GM23248 (cell line): ENCODE measurements around the gene CDH7. TPM values are rescaled to one million over a fixed set of nuclear protein-coding genes. Genes with fewer than 3 reads are reported as not detected.

ENCODE experiments used
- DNase-seq: peaks from one replicate; pipeline ENCODE4 v3.0.0-alpha.2; 2015
- H2AFZ ChIP-seq: fragments of 200-600 bp; sonication (generic); 2 replicates; pipeline ENCODE4 v1.6.1; 2016; ENCODE audit warnings: antibody characterized with exemption
- H3F3A ChIP-seq: fragments of 200-600 bp; sonication (generic); 2 replicates; pipeline ENCODE4 v1.6.1; 2016; ENCODE audit warnings: mild to moderate bottlenecking, antibody characterized with exemption, mixed run types; ENCODE audit not compliant: insufficient read depth
- H3K27ac ChIP-seq: fragments of 200-600 bp; sonication (generic); 2 replicates; pipeline ENCODE4 v1.5.1; 2016; ENCODE audit warnings: mild to moderate bottlenecking
- H3K27me3 ChIP-seq: fragments of 200-600 bp; sonication (generic); replicated peaks from 2 replicates; pipeline ENCODE4 v1.6.1; 2016; ENCODE audit warnings: mild to moderate bottlenecking; ENCODE audit not compliant: insufficient read depth
- H3K36me3 ChIP-seq: fragments of 200-600 bp; sonication (generic); 2 replicates; pipeline ENCODE4 v1.6.1; 2016; ENCODE audit warnings: low read depth, mild to moderate bottlenecking
- H3K4me1 ChIP-seq: fragments of 200-600 bp; sonication (generic); 2 replicates; pipeline ENCODE4 v1.6.1; 2016; ENCODE audit warnings: mild to moderate bottlenecking; ENCODE audit not compliant: insufficient read depth
- H3K4me2 ChIP-seq: fragments of 200-600 bp; sonication (generic); one replicate; pipeline ENCODE4 v1.6.1; 2016; ENCODE audit warnings: mild to moderate bottlenecking; ENCODE audit not compliant: unreplicated experiment
- H3K4me3 ChIP-seq: fragments of 200-600 bp; sonication (generic); 2 replicates; pipeline ENCODE4 v1.5.1; 2016; ENCODE audit warnings: mild to moderate bottlenecking
- H3K79me2 ChIP-seq: fragments of 200-600 bp; sonication (generic); 2 replicates; pipeline ENCODE4 v1.6.1; 2016; ENCODE audit warnings: mild to moderate bottlenecking; ENCODE audit not compliant: insufficient read depth
- H3K9ac ChIP-seq: fragments of 200-600 bp; sonication (generic); 2 replicates; pipeline ENCODE4 v1.6.1; 2016; ENCODE audit warnings: mild to moderate bottlenecking
- H3K9me2 ChIP-seq: fragments of 200-600 bp; sonication (generic); 2 replicates; pipeline ENCODE4 v1.6.1; 2016; ENCODE audit warnings: mixed run types, mild to moderate bottlenecking, moderate library complexity; ENCODE audit not compliant: insufficient read depth
- H3K9me3 ChIP-seq: fragments of 200-600 bp; sonication (generic); one replicate; pipeline ENCODE4 v1.6.1; 2017; ENCODE audit warnings: low read depth
- H4K20me1 ChIP-seq: fragments of 200-600 bp; sonication (generic); 2 replicates; pipeline ENCODE4 v1.6.0; 2016; ENCODE audit not compliant: insufficient read depth
- EZH2 ChIP-seq: fragments of 200-600 bp; sonication (generic); IDR thresholded peaks from 2 replicates; pipeline ENCODE4 v1.6.1; 2018; ENCODE audit warnings: antibody characterized with exemption, mild to moderate bottlenecking; ENCODE audit not compliant: insufficient read depth, poor library complexity, severe bottlenecking
- EZH2phosphoT487 ChIP-seq: fragments of 200-600 bp; sonication (generic); IDR thresholded peaks from 2 replicates; pipeline ENCODE4 v1.6.1; 2018; ENCODE audit warnings: antibody characterized with exemption, moderate library complexity, mild to moderate bottlenecking, low read depth; ENCODE audit not compliant: insufficient read depth
- WGBS, 2 experiments: methylation state at CpG; one replicate each; pipeline ENCODE4 v1.1.6; 2015 to 2017; ENCODE audit warnings: low lambda C conversion rate in 2 of 2, low coverage in 1 of 2; ENCODE audit errors: missing lambda C conversion rate in 2 of 2; 5-methylcytosine and 5-hydroxymethylcytosine counted together
- in situ Hi-C: fragments of 300-500 bp; cut with MboI; formaldehyde crosslinking; loops from 2 replicates; pipeline ENCODE4 v1.15.0; 2020
- polyA plus RNA-seq: library from polyadenylated mRNA; unstranded; fragments of >200 nt; fragmentation: Nextera tagmentation; extraction: Ambion mirVana; gene quantifications from 2 replicates; pipeline ENCODE4 v1.2.1, GENCODE V29; 2016
- total RNA-seq: library from RNA; depleted of rRNA; stranded (reverse); fragments of >200 nt; shearing (Covaris generic); gene quantifications from 2 replicates; pipeline ENCODE4 v1.2.3, GENCODE V29; 2014

Gene CDH7
- total and polyA plus RNA-seq, 2 experiments from 2014 or later: not detected

DNA sequence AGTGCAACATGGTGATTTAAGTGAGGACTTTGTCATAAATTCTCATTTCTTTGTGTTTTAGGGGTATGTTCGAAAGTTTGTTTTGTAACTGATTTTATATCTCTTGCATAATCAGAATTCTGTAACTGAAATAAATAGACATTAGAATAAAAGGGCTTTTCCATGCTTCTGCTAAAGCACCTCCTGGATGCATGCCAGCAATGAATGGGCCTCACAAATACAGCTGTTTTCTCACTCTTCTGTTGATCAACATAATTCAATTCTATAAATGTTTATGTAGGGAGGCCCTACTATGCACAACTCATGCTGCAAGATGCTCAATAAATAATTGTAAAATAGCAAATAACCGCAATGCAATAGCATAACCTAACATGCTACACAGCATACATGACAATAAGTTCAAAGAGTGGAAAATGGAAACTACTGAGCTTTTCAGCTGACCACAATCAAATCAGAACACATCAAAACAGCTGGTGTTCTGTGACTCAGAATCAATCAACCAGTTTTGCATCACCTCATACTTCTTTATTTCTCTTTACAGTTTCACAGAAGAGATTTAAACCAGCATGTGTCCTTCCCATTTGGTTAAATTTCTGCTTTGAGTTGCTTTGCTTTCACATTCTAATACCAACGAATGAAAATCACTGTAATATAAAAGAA is 11.0 kb downstream of the CDH7 start:
- TF ChIP-seq EZH2: no peak
- no peak for TF ChIP-seq EZH2phosphoT487
- no peaks in the 10 kb centered on the region for H3K36me3 ChIP-seq
- no peaks in the 10 kb centered on the region for H3K4me1 ChIP-seq
- H2AFZ ChIP-seq: no peak overlapping the region
- no peak for DNase-seq
- no peaks in the 10 kb centered on the region for H4K20me1 ChIP-seq
- H3F3A ChIP-seq: no peaks in the 10 kb centered on the region
- no peaks in the 10 kb centered on the region for H3K9me3 ChIP-seq
- H3K9me2 ChIP-seq: no peaks in the 10 kb centered on the region
- 16 to 20% methylated on average over 3 of the region's 3 CpGs for WGBS, 2 experiments
- no peaks in the 10 kb centered on the region for H3K79me2 ChIP-seq
- no peak overlapping the region for H3K9ac ChIP-seq
- in situ Hi-C loops: no loop called here
- H3K27me3 ChIP-seq: no peaks in the 10 kb centered on the region
- H3K27ac ChIP-seq: no peak overlapping the region
- H3K4me2 ChIP-seq: no peak overlapping the region
- no peak overlapping the region for H3K4me3 ChIP-seq

DNA sequence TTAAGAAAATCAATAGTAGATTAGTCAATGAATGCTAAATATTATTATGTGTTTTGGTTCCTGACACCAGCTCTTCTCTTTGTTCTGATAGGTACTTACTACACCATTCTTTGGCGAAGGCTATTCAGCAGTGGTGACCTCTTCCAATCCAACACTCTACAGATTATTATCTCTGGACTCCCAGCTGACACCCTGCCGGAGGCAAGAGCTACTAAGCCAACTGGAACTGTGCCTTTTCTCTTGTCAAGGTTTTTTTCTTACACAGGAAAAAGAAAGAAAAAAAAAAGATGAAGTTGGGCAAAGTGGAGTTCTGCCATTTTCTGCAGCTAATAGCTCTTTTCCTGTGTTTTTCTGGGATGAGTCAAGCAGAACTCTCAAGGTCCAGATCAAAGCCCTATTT is 11.7 kb downstream of the CDH7 start:
- DNase-seq: no peak
- H3K4me3 ChIP-seq: no peak overlapping the region
- no peak overlapping the region for H2AFZ ChIP-seq
- 13 to 24% methylated on average over 2 of the region's 2 CpGs for whole genome bisulfite sequencing, 2 experiments
- H3K27ac ChIP-seq: no peak overlapping the region
- H3K27me3 ChIP-seq: no peaks in the 10 kb centered on the region
- H3F3A ChIP-seq: no peaks in the 10 kb centered on the region
- in situ Hi-C loops: no loop called here
- H4K20me1 ChIP-seq: no peaks in the 10 kb centered on the region
- no peak overlapping the region for H3K4me2 ChIP-seq
- H3K9me2 ChIP-seq: no peaks in the 10 kb centered on the region
- no peaks in the 10 kb centered on the region for H3K4me1 ChIP-seq
- no peaks in the 10 kb centered on the region for H3K9me3 ChIP-seq
- H3K9ac ChIP-seq: no peak overlapping the region
- H3K36me3 ChIP-seq: no peaks in the 10 kb centered on the region
- H3K79me2 ChIP-seq: no peaks in the 10 kb centered on the region
- no peak for TF ChIP-seq EZH2phosphoT487
- TF ChIP-seq EZH2: no peak

DNA sequence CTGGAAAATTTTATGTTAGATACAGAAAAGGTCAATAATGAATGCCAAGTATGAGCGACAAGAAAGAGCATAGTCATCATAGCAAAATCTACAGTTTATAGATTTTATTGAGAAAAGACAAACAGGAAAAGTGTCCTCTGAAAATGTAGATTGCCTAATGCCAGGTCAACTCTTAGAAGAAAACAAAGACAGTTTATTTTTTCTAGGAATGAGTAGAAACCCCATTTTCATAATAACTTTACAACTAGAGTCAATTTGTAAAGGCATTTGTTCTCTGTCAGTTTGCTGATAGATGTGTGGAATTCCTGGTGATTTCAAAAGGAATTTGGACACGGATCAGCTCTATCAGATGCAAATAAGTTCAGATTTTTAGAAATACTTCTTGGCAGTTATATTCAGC is 16.6 kb downstream of the CDH7 start:
- Histone ChIP-seq H3K4me3 (no peak overlapping the region), H2AFZ (no peak overlapping the region), H3K36me3 (no peaks in the 10 kb centered on the region), H3K79me2 (no peaks in the 10 kb centered on the region), H3K9ac (no peak overlapping the region), H3F3A (no peaks in the 10 kb centered on the region), H3K27me3 (no peaks in the 10 kb centered on the region), H3K4me1 (no peaks in the 10 kb centered on the region), H3K27ac (no peak overlapping the region), H4K20me1 (no peaks in the 10 kb centered on the region), H3K9me3 (no peaks in the 10 kb centered on the region), H3K4me2 (no peak overlapping the region), H3K9me2 (no peaks in the 10 kb centered on the region)
- 29 to 35% methylated on average over 2 of the region's 2 CpGs for WGBS, 2 experiments
- no peak for DNase-seq
- TF ChIP-seq EZH2 (no peak), EZH2phosphoT487 (no peak)
- in situ Hi-C loops: no loop called here

DNA sequence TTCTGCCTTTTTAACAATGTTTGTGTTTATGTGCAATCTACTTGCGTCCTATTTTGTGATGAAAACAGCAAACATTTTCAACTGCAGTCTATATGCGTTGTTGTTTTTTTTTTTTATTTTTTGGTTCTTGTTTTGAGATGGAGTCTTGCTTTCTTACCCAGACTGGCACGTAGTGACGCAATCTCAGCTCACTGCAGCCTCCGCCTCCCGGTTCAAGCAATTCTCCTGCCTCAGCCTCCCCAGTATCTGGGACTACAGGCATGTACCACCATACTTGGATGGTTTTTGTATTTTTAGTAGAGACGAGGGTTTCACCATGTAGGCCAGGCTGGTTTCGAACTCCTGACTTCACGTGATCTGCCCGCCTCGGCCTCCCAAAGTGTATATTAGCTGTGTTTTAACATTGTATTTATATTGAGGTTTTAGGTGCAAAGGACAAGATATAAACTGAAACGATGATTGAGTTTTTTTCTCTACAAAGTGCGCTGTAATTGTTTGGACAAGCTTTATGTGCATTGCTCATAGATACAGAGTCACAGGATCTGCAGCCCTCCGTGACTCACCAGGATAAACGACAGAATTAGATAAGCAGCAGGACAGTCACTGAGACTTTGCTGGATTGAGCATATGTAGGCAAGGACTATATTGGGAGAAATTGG is 17.4 kb downstream of the CDH7 start:
- TF ChIP-seq EZH2 (no peak), EZH2phosphoT487 (no peak)
- no peak overlapping the region for H3K4me2 ChIP-seq
- H3F3A ChIP-seq: no peaks in the 10 kb centered on the region

More for the DNA sequence above, 17.4 kb downstream of the CDH7 start:
- 40 to 43% methylated on average over 15 of the region's 15 CpGs for whole genome bisulfite sequencing, 2 experiments
- H3K9me3 ChIP-seq: no peaks in the 10 kb centered on the region
- H3K4me1 ChIP-seq: no peaks in the 10 kb centered on the region
- in situ Hi-C loops: no loop called here
- H4K20me1 ChIP-seq: no peaks in the 10 kb centered on the region
- H3K4me3 ChIP-seq: no peak overlapping the region
- no peak overlapping the region for H3K27ac ChIP-seq
- no peaks in the 10 kb centered on the region for H3K27me3 ChIP-seq
- no peak overlapping the region for H3K9ac ChIP-seq
- H3K36me3 ChIP-seq: no peaks in the 10 kb centered on the region
- H3K9me2 ChIP-seq: no peaks in the 10 kb centered on the region
- no peak for DNase-seq
- no peak overlapping the region for H2AFZ ChIP-seq
- no peaks in the 10 kb centered on the region for H3K79me2 ChIP-seq
